ENCODE data around the gene COL5A2.

The COL5A2 gene

GRCh38 chr2:189134485-189134884 is 45.1 kb downstream of the COL5A2 start:
- DNase-seq (ENCODE audit: low read depth in 1 of 2, low spot score in 1 of 2) = no peak
- in situ Hi-C loops (cut with HindIII; ENCODE audit: low pct_unique_long_range_greater_than_20kb, low sequenced_read_pairs) = no loop called here
- TF ChIP-seq JUND (IDR thresholded peaks at IDR 0.05; ENCODE audit: low read depth) = no peak

GRCh38 chr2:189131991-189132390 is 47.6 kb downstream of the COL5A2 start:
- in situ Hi-C loops (cut with HindIII; ENCODE audit: low pct_unique_long_range_greater_than_20kb, low sequenced_read_pairs) = no loop called here
- DNase-seq (ENCODE audit: low read depth in 1 of 2, low spot score in 1 of 2) = no peak
- no peak for TF ChIP-seq JUND (IDR thresholded peaks at IDR 0.05; ENCODE audit: low read depth)

- in situ Hi-C loops (cut with HindIII; ENCODE audit: low pct_unique_long_range_greater_than_20kb, low sequenced_read_pairs) = no loop called here
- DNase-seq (ENCODE audit: low read depth in 1 of 2, low spot score in 1 of 2) = no peak
- TF ChIP-seq JUND (IDR thresholded peaks at IDR 0.05; ENCODE audit: low read depth) = no peak
Observed at GRCh38 chr2:189129971-189130370, 49.6 kb downstream of the COL5A2 start.

- no peak for DNase-seq (ENCODE audit: low read depth in 1 of 2, low spot score in 1 of 2)
- in situ Hi-C loops (cut with HindIII; ENCODE audit: low pct_unique_long_range_greater_than_20kb, low sequenced_read_pairs) = no loop called here
- TF ChIP-seq JUND (IDR thresholded peaks at IDR 0.05; ENCODE audit: low read depth) = no peak
Observed at GRCh38 chr2:189128970-189129369, 50.6 kb downstream of the COL5A2 start.

- no peak for DNase-seq (ENCODE audit: low read depth in 1 of 2, low spot score in 1 of 2)
- no peak for TF ChIP-seq JUND (IDR thresholded peaks at IDR 0.05; ENCODE audit: low read depth)
Observed at GRCh38 chr2:189127756-189128155, 51.8 kb downstream of the COL5A2 start.

GRCh38 chr2:189125195-189125594 is 54.4 kb downstream of the COL5A2 start:
- no peak for TF ChIP-seq JUND (IDR thresholded peaks at IDR 0.05; ENCODE audit: low read depth)
- in situ Hi-C loops (cut with HindIII; ENCODE audit: low pct_unique_long_range_greater_than_20kb, low sequenced_read_pairs) = no loop called here
- DNase-seq (ENCODE audit: low read depth in 1 of 2, low spot score in 1 of 2) = no peak

More at GRCh38 chr2:189127756-189128155, 51.8 kb downstream of the COL5A2 start:
- in situ Hi-C loops (cut with HindIII; ENCODE audit: low pct_unique_long_range_greater_than_20kb, low sequenced_read_pairs) = no loop called here

GRCh38 chr2:189124175-189124574 is 55.4 kb downstream of the COL5A2 start:
- DNase-seq (ENCODE audit: low read depth in 1 of 2, low spot score in 1 of 2) = no peak
- in situ Hi-C loops (cut with HindIII; ENCODE audit: low pct_unique_long_range_greater_than_20kb, low sequenced_read_pairs) = no loop called here
- TF ChIP-seq JUND (IDR thresholded peaks at IDR 0.05; ENCODE audit: low read depth) = no peak

GRCh38 chr2:189118386-189118785 is 61.2 kb downstream of the COL5A2 start:
- in situ Hi-C loops (cut with HindIII; ENCODE audit: low pct_unique_long_range_greater_than_20kb, low sequenced_read_pairs) = no loop called here
- no peak for DNase-seq (ENCODE audit: low read depth in 1 of 2, low spot score in 1 of 2)
- TF ChIP-seq JUND (IDR thresholded peaks at IDR 0.05; ENCODE audit: low read depth) = no peak

GRCh38 chr2:189116979-189117378 is 62.6 kb downstream of the COL5A2 start:
- DNase-seq (ENCODE audit: low read depth in 1 of 2, low spot score in 1 of 2) = no peak
- no peak for TF ChIP-seq JUND (IDR thresholded peaks at IDR 0.05; ENCODE audit: low read depth)
- in situ Hi-C loops (cut with HindIII; ENCODE audit: low pct_unique_long_range_greater_than_20kb, low sequenced_read_pairs) = no loop called here

- no peak for DNase-seq (ENCODE audit: low read depth in 1 of 2, low spot score in 1 of 2)
- no peak for TF ChIP-seq JUND (IDR thresholded peaks at IDR 0.05; ENCODE audit: low read depth)
- in situ Hi-C loops (cut with HindIII; ENCODE audit: low pct_unique_long_range_greater_than_20kb, low sequenced_read_pairs) = no loop called here
Observed at GRCh38 chr2:189116087-189116486, 63.5 kb downstream of the COL5A2 start.

- in situ Hi-C loops (cut with HindIII; ENCODE audit: low pct_unique_long_range_greater_than_20kb, low sequenced_read_pairs) = no loop called here
- DNase-seq (ENCODE audit: low read depth in 1 of 2, low spot score in 1 of 2) = peak; percentile 0 to 27
- no peak for TF ChIP-seq JUND (IDR thresholded peaks at IDR 0.05; ENCODE audit: low read depth)
Observed at GRCh38 chr2:189115126-189115525, 64.4 kb downstream of the COL5A2 start.

GRCh38 chr2:189113963-189114362 is 65.6 kb downstream of the COL5A2 start:
- DNase-seq (ENCODE audit: low read depth in 1 of 2, low spot score in 1 of 2) = no peak
- in situ Hi-C loops (cut with HindIII; ENCODE audit: low pct_unique_long_range_greater_than_20kb, low sequenced_read_pairs) = no loop called here

GRCh38 chr2:189111063-189111715 is 68.4 kb downstream of the COL5A2 start:
- no peak for TF ChIP-seq JUND (IDR thresholded peaks at IDR 0.05; ENCODE audit: low read depth)
- no peak for DNase-seq (ENCODE audit: low read depth in 1 of 2, low spot score in 1 of 2)
- in situ Hi-C loops (cut with HindIII; ENCODE audit: low pct_unique_long_range_greater_than_20kb, low sequenced_read_pairs) = no loop called here

More at GRCh38 chr2:189113963-189114362, 65.6 kb downstream of the COL5A2 start:
- no peak for TF ChIP-seq JUND (IDR thresholded peaks at IDR 0.05; ENCODE audit: low read depth)

- in situ Hi-C loops (cut with HindIII; ENCODE audit: low pct_unique_long_range_greater_than_20kb, low sequenced_read_pairs) = no loop called here
- TF ChIP-seq JUND (IDR thresholded peaks at IDR 0.05; ENCODE audit: low read depth) = no peak
- no peak for DNase-seq (ENCODE audit: low read depth in 1 of 2, low spot score in 1 of 2)
Observed at GRCh38 chr2:189109921-189110397, 69.6 kb downstream of the COL5A2 start.

Measured in T47D (cell line).